Mucosa of descending colon (tissue), 3 donors: ENCODE data around the gene TASP1. TPM values are rescaled to one million over a fixed set of nuclear protein-coding genes. Genes with fewer than 3 reads are reported as not detected.

Experiments
- ATAC-seq: fragments of 200-7000 bp; cut with Tn5 transposase; one replicate; pipeline ENCODE4 v1.9.1; 2020; ENCODE audit warnings: mild to moderate bottlenecking, moderate library complexity
- DNase-seq, 3 donors: peaks; one replicate each; pipeline ENCODE4 v3.0.0-alpha.2; 2020
- H3K36me3 ChIP-seq: fragments of 200-600 bp; one replicate; pipeline ENCODE4 v1.8.0; 2021; ENCODE audit warnings: low read depth, mild to moderate bottlenecking
- H3K4me1 ChIP-seq: fragments of 200-600 bp; one replicate; pipeline ENCODE4 v1.8.0; 2021; ENCODE audit warnings: low read depth, mild to moderate bottlenecking
- H3K4me3 ChIP-seq: fragments of 200-600 bp; one replicate; pipeline ENCODE4 v1.8.0; 2021; ENCODE audit warnings: mild to moderate bottlenecking
- H3K9me3 ChIP-seq: fragments of 200-600 bp; one replicate; pipeline ENCODE4 v1.8.0; 2021; ENCODE audit warnings: mild to moderate bottlenecking
- intact Hi-C, 2 donors: fragments of 100-400 bp; cut with DNase I in 1 of 2; cut with micrococcal nuclease in 1 of 2; formaldehyde crosslinking; loops; one replicate each; pipeline versions ENCODE4 v1.11.0 to v1.11.1; 2022; cut with DNase I, micrococcal nuclease
- total RNA-seq, 3 donors: library from RNA; stranded (reverse); fragmentation: NEBNext Ultra II Directional in 2 of 3; extraction: Animal tissue kit (Norgen Biotek cat#: 25700) in 2 of 3; gene quantifications; one replicate each; pipeline versions ENCODE4 v1.2.1 to v1.2.4, GENCODE V29; 2021 to 2023
- TF ChIP-seq, protein P1 (sequence below): fragments of 200-600 bp; IDR thresholded peaks from one replicate; pipeline ENCODE4 v1.8.0; 2022; ENCODE audit warnings: antibody characterized with exemption, mild to moderate bottlenecking
- donor health status: DM: no; HTN: no; CAD: no; lungs with moderate emphysema.
- donor health status: DM: no; HTN: no; CAD: no.
- donor health status: DM: no; HTN: yes; CAD: no.

The TASP1 gene
- total RNA-seq, 3 donors from 2014 or later, result 13.3 to 15.0 (median 13.8) TPM

DNA sequence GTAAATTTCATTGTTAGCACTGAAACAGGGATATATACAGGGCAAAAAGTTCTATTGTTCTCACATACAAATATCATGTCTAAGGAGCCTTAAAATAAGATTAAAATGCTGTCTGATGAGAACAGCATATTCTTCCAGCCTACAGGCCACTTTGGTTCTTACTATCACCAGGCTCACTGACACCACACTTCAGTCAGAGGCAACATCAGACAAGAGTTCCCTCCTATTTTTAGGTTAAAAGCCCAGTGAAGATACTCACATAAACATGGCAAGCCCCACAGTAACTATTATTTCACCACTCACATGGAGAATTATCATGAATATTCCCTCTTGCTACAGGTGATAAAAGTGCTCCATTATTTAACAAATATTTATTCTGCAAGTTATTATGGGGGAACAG is 241.9 kb downstream of the TASP1 start:
- DNase-seq (no peak), ATAC-seq (no peak)
- Histone ChIP-seq H3K4me1 (no peaks in the 10 kb centered on the region), H3K36me3 (no peaks in the 10 kb centered on the region), H3K4me3 (no peak overlapping the region), H3K9me3 (no peaks in the 10 kb centered on the region)
- intact Hi-C loops, result loop anchor here in 1 of 2 donors (10.0 kb wide), 1 partner anchor 148 kb away; no protein-coding TSS in a partner anchor
- TF ChIP-seq, protein P1, sequence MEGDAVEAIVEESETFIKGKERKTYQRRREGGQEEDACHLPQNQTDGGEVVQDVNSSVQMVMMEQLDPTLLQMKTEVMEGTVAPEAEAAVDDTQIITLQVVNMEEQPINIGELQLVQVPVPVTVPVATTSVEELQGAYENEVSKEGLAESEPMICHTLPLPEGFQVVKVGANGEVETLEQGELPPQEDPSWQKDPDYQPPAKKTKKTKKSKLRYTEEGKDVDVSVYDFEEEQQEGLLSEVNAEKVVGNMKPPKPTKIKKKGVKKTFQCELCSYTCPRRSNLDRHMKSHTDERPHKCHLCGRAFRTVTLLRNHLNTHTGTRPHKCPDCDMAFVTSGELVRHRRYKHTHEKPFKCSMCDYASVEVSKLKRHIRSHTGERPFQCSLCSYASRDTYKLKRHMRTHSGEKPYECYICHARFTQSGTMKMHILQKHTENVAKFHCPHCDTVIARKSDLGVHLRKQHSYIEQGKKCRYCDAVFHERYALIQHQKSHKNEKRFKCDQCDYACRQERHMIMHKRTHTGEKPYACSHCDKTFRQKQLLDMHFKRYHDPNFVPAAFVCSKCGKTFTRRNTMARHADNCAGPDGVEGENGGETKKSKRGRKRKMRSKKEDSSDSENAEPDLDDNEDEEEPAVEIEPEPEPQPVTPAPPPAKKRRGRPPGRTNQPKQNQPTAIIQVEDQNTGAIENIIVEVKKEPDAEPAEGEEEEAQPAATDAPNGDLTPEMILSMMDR, result no peak

DNA sequence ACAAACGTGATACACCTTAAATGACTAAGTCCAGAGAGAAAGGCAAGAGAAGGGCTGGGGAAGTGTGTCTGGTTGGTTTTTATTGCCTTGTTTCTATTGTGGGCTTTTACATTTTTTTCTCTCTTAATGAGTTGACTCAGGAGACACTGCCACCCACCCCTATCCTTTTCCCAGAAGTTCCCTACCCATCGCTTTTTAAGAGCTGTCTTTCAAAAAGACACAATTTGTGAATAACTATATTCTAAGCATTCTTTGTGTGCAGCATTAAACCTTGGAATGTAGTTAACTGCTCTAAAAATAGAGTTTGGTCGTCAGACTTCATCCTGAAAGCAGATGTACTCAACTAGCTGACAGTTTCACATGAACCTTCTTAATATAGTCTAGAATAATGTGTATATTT is 242.7 kb downstream of the TASP1 start:
- intact Hi-C loops, result loop anchor here in 1 of 2 donors (10.0 kb wide), 1 partner anchor 149 kb away; no protein-coding TSS in a partner anchor
- no peaks in the 10 kb centered on the region for H3K36me3 ChIP-seq
- no peak overlapping the region for H3K4me3 ChIP-seq
- ATAC-seq (no peak), DNase-seq (no peak)
- no peaks in the 10 kb centered on the region for H3K4me1 ChIP-seq
- no peaks in the 10 kb centered on the region for H3K9me3 ChIP-seq
- TF ChIP-seq, protein P1, result no peak

DNA sequence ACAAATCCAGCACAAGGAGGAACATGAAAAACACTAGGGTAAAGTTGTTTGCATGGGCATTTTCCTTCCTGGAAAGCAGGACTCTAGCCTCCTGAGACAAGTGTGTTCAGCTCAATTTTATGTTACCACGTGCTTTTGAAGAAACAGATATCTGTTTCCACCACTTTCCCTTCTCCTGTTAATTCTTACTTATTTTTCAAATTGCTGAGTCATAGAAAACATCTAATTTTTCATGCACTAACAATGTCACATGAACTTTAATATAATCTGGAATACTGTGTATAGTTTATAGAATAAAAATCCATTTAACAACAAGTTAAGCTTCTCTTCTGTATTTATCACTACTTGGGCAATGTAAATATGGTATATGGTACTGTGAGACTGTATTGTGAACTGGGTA is 243.5 kb downstream of the TASP1 start:
- intact Hi-C loops, result loop anchor here in 1 of 2 donors (10.0 kb wide), 1 partner anchor 150 kb away; no protein-coding TSS in a partner anchor
- Histone ChIP-seq H3K9me3 (no peaks in the 10 kb centered on the region), H3K4me1 (no peaks in the 10 kb centered on the region), H3K4me3 (no peak overlapping the region), H3K36me3 (no peaks in the 10 kb centered on the region)
- DNase-seq (no peak), ATAC-seq (no peak)
- TF ChIP-seq, protein P1, result no peak

DNA sequence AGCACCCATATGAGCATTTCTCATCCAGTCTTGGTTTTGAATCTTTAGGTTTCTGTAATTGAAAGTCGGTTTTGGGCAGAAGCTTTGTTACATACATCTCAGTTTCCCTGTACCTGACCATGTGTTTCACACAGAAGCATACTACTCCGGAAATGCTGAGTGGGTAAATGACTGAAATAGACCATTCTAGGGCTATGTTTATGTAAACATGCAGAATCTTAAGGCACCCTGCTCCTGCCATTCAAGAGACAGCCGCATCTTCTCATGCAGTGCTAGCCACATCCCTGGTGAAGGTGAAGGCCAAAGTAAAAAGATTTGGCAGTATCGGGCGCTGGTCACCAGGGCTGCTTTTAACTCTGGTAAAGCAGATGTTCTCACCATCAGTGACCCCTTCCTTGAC is 246.3 kb downstream of the TASP1 start:
- no peak for DNase-seq
- Histone ChIP-seq H3K4me3 (no peak overlapping the region), H3K36me3 (no peaks in the 10 kb centered on the region), H3K4me1 (no peaks in the 10 kb centered on the region), H3K9me3 (no peaks in the 10 kb centered on the region)
- intact Hi-C loops, result loop anchor here in 1 of 2 donors (10.0 kb wide), 1 partner anchor 152 kb away; no protein-coding TSS in a partner anchor
- ATAC-seq, result no peak
- TF ChIP-seq, protein P1, result no peak

GRCh38 chr20:13389115-13389514 is 249.6 kb downstream of the TASP1 start:
- Histone ChIP-seq H3K9me3 (no peaks in the 10 kb centered on the region), H3K36me3 (no peaks in the 10 kb centered on the region), H3K4me3 (no peak overlapping the region), H3K4me1 (no peaks in the 10 kb centered on the region)
- intact Hi-C loops, result no loop called here
- ATAC-seq (no peak), DNase-seq (no peak)
- TF ChIP-seq, protein P1, result no peak

- TF ChIP-seq, protein P1, result no peak
- intact Hi-C loops, result no loop called here
- H3K36me3 ChIP-seq, result no peaks in the 10 kb centered on the region
- H3K4me1 ChIP-seq, result no peaks in the 10 kb centered on the region
- peaks cover 13% of the 10 kb centered on the region for H3K9me3 ChIP-seq
- H3K4me3 ChIP-seq, result no peak overlapping the region
- ATAC-seq (no peak), DNase-seq (no peak)
Observed at GRCh38 chr20:13384132-13384531, 254.6 kb downstream of the TASP1 start.
